ENCODE data around the gene SYNE2.

Gene SYNE2

GRCh38 chr14:64098120-64098519 is 245.3 kb downstream of the SYNE2 start:
- no peak for TF ChIP-seq CTCF (IDR thresholded peaks at IDR 0.05; ENCODE audit: low read depth, low read length, missing control alignments)
- no peak overlapping the region for H3K4me3 ChIP-seq (ENCODE audit: low read depth, low read length)
- DNase-seq (ENCODE audit: low read depth), result no peak

- H3K4me3 ChIP-seq (ENCODE audit: low read depth, low read length), result no peak overlapping the region
- no peak for DNase-seq (ENCODE audit: low read depth)
- no peak for TF ChIP-seq CTCF (IDR thresholded peaks at IDR 0.05; ENCODE audit: low read depth, low read length, missing control alignments)
Measured at GRCh38 chr14:64107438-64107837, 254.6 kb downstream of the SYNE2 start.

- DNase-seq (ENCODE audit: low read depth), result no peak
- no peak for TF ChIP-seq CTCF (IDR thresholded peaks at IDR 0.05; ENCODE audit: low read depth, low read length, missing control alignments)
- H3K4me3 ChIP-seq (ENCODE audit: low read depth, low read length), result no peak overlapping the region
Measured at GRCh38 chr14:64109819-64110554, 257.2 kb downstream of the SYNE2 start.

GRCh38 chr14:64110802-64111201 is 258.0 kb downstream of the SYNE2 start:
- DNase-seq (ENCODE audit: low read depth), result no peak
- no peak for TF ChIP-seq CTCF (IDR thresholded peaks at IDR 0.05; ENCODE audit: low read depth, low read length, missing control alignments)
- no peak overlapping the region for H3K4me3 ChIP-seq (ENCODE audit: low read depth, low read length)

- no peak for TF ChIP-seq CTCF (IDR thresholded peaks at IDR 0.05; ENCODE audit: low read depth, low read length, missing control alignments)
- H3K4me3 ChIP-seq (ENCODE audit: low read depth, low read length), result no peak overlapping the region
- no peak for DNase-seq (ENCODE audit: low read depth)
Measured at GRCh38 chr14:64112867-64113678, 260.3 kb downstream of the SYNE2 start.

GRCh38 chr14:64114166-64114565 is 261.4 kb downstream of the SYNE2 start:
- no peak for DNase-seq (ENCODE audit: low read depth)
- H3K4me3 ChIP-seq (ENCODE audit: low read depth, low read length), result no peak overlapping the region
- TF ChIP-seq CTCF (IDR thresholded peaks at IDR 0.05; ENCODE audit: low read depth, low read length, missing control alignments), result no peak
